A549 (cell line): Measurements from ENCODE around the gene NFYC. TPM values are rescaled to one million over a fixed set of nuclear protein-coding genes. Genes with fewer than 3 reads are reported as not detected.
A peak's percentile ranks its signal among the peaks of the same experiment; 100 is the strongest.

Experiments
- ATAC-seq, 2 experiments: fragments of 200-7000 bp in 1 of 2; fragments of >200 bp in 1 of 2; cut with Nextera tagmentation in 1 of 2; cut with Tn5 transposase in 1 of 2; 3 replicates each; pipeline versions ENCODE4 v1.8.0 to v1.9.1; 2018 to 2020; ENCODE audit warnings: mild to moderate bottlenecking in 1 of 2, moderate library complexity in 1 of 2
- CTCF ChIA-PET: fragments of 300-600 bp; sonication (Branson Sonifier 250); formaldehyde crosslinking; extraction: SDS; loops from one replicate; lab custom pipeline; 2021; ENCODE audit warnings: antibody characterized with exemption, inconsistent platforms; lab: Yijun Ruan, JAX
- POLR2A ChIA-PET: fragments of 350-600 bp; formaldehyde crosslinking; extraction: SDS; loops from one replicate; lab custom pipeline; 2021; ENCODE audit warnings: antibody characterized with exemption, inconsistent platforms; lab: Yijun Ruan, JAX
- DNase-seq, 2 experiments: peaks; one replicate each; pipeline versions ENCODE4 v3.0.0 to v3.0.0-alpha.2; 2011 to 2016; ENCODE audit warnings: low read depth in 1 of 2, low spot score in 1 of 2
- FAIRE-seq: peaks from 2 replicates; lab custom pipeline; 2011; peaks lifted over from hg19 to GRCh38; lab: Jason Lieb, UNC
- H3K27ac ChIP-seq, 2 experiments: fragments of >200 bp; sonication (Bioruptor Twin); formaldehyde crosslinking; 3 replicates each; pipeline ENCODE4 v1.5.1; 2016 to 2017
- H3K4me1 ChIP-seq: fragments of >200 bp; sonication (Bioruptor Twin); formaldehyde crosslinking; 3 replicates; pipeline ENCODE4 v1.6.1; 2016
- H3K4me2 ChIP-seq: fragments of >200 bp; sonication (Bioruptor Twin); formaldehyde crosslinking; 3 replicates; pipeline ENCODE4 v1.6.1; 2016
- H3K4me3 ChIP-seq: fragments of >200 bp; sonication (Bioruptor Twin); formaldehyde crosslinking; 3 replicates; pipeline ENCODE4 v1.5.1; 2016
- H3K9me3 ChIP-seq: fragments of >200 bp; sonication (Bioruptor Twin); formaldehyde crosslinking; 3 replicates; pipeline ENCODE4 v1.6.1; 2016
- BCL3 ChIP-seq: fragments of >200 bp; sonication (Bioruptor Twin); formaldehyde crosslinking; IDR thresholded peaks from 3 replicates; pipeline ENCODE4 v1.6.1; 2016
- CHD4 ChIP-seq: fragments of 200-600 bp; sonication (generic); IDR thresholded peaks from 2 replicates; pipeline ENCODE4 v1.6.1; 2016; ENCODE audit warnings: antibody characterized with exemption, mild to moderate bottlenecking, borderline replicate concordance
- CTCF ChIP-seq: fragments of >200 bp; sonication (Bioruptor Twin); formaldehyde crosslinking; IDR thresholded peaks from 3 replicates; pipeline ENCODE4 v1.5.1; 2016
- ESRRA ChIP-seq: fragments of 150-350 bp; IDR thresholded peaks from 2 replicates; pipeline ENCODE4 v1.6.1; 2014; ENCODE audit warnings: mild to moderate bottlenecking, low read length, borderline replicate concordance
- FOSL2 ChIP-seq, 2 experiments: fragments of 450-650 bp in 1 of 2; fragments of >200 bp in 1 of 2; sonication (Bioruptor Twin) in 1 of 2; formaldehyde crosslinking; IDR thresholded peaks; 2 replicates each; pipeline versions ENCODE4 v1.5.0 to v1.6.1; 2016 to 2020; ENCODE audit warnings: mild to moderate bottlenecking in 1 of 2, moderate library complexity in 1 of 2
- HOXA7 ChIP-seq: fragments of 250-450 bp; sonication (Bioruptor Pico); IDR thresholded peaks from 2 replicates; pipeline ENCODE4 v1.5.0; 2020; ENCODE audit warnings: mild to moderate bottlenecking, moderate library complexity
- JUNB ChIP-seq: fragments of >200 bp; sonication (Bioruptor Twin); formaldehyde crosslinking; IDR thresholded peaks from 2 replicates; pipeline ENCODE4 v1.6.1; 2016
- KDM1A ChIP-seq: fragments of 200-600 bp; sonication (generic); IDR thresholded peaks from 2 replicates; pipeline ENCODE4 v1.6.1; 2016; ENCODE audit warnings: low read depth, mild to moderate bottlenecking
- RAD21 ChIP-seq, 2 experiments: fragments of >200 bp in 1 of 2; sonication (Bioruptor Twin) in 1 of 2; formaldehyde crosslinking in 1 of 2; IDR thresholded peaks in 1 of 2; conservative IDR thresholded peaks in 1 of 2; 2 replicates in 1 of 2; 3 replicates in 1 of 2; pipeline ENCODE4 v1.6.1; 2012 to 2018; ENCODE audit warnings: inconsistent platforms in 1 of 2
- SMC3 ChIP-seq: fragments of >200 bp; sonication (Bioruptor Twin); formaldehyde crosslinking; IDR thresholded peaks from 3 replicates; pipeline ENCODE4 v1.6.1; 2018; ENCODE audit warnings: inconsistent platforms
- USF2 ChIP-seq: fragments of 450-650 bp; IDR thresholded peaks from 2 replicates; pipeline ENCODE4 v1.6.1; 2014; ENCODE audit warnings: antibody characterized with exemption
- ZSCAN20 ChIP-seq: fragments of 250-450 bp; sonication (Bioruptor Pico); IDR thresholded peaks from 2 replicates; pipeline ENCODE4 v1.8.0; 2022; ENCODE audit warnings: mild to moderate bottlenecking, moderate library complexity
- WGBS: methylation state at CpG from one replicate; pipeline ENCODE4 v1.1.6; 2017; ENCODE audit errors: missing lambda C conversion rate; 5-methylcytosine and 5-hydroxymethylcytosine counted together
- polyA plus RNA-seq, 4 experiments: library from polyadenylated mRNA; depleted of rRNA in 3 of 4; stranded (reverse); fragments of >200 nt; fragmentation: RNase III in 1 of 4; extraction: RNeasy Plus Mini Kit Qiagen cat#74134 plus additional on column Dnase treatment in 1 of 4; gene quantifications; 2 replicates in 3 of 4; 3 replicates in 1 of 4; pipeline ENCODE4 v1.2.3, GENCODE V29; 2011 to 2017
- TF ChIP-seq, protein P1 (sequence below): IDR thresholded peaks from 2 replicates; pipeline ENCODE4 v1.6.1; 2012

NFYC gene
- polyA plus RNA-seq, 2 of the 4 experiments (the other 2 are of a cell fraction) = 35.1 to 43.4 TPM

GRCh38 chr1:40774266-40774998, 82.9 kb downstream of the NFYC start:
- Histone ChIP-seq H3K27ac (no peak overlapping the region), H3K9me3 (peaks cover 13% of the 10 kb centered on the region), H3K4me3 (no peak overlapping the region), H3K4me2 (no peak overlapping the region), H3K4me1 (no peaks in the 10 kb centered on the region)
- CTCF ChIA-PET = interaction anchor here (0.7 to 7.5 kb wide), 18 partner anchors 8 to 218 kb away, joined by 3 to 47 read pairs (median 7); no protein-coding TSS in a partner anchor
- 16% methylated on average over 3 of the region's 3 CpGs for WGBS
- DNase-seq (peak; percentile 18 to 48), ATAC-seq (peak; percentile 74 to 87; a peak in 5 of 6 replicates), FAIRE-seq (no peak)
- TF ChIP-seq SMC3 = peak; percentile 56; the same call in 2 of the 3 replicates
- no peak for TF ChIP-seq ESRRA
- TF ChIP-seq ZSCAN20 (CRISPR knock-in tag) = no peak
- peak; percentile 60 for TF ChIP-seq CTCF
- no peak for TF ChIP-seq KDM1A
- TF ChIP-seq RAD21 (conservative IDR thresholded peaks at IDR 0.05 in 1 of 2, IDR thresholded peaks at IDR 0.05 in 1 of 2) = peak; percentile 35 to 39; a peak in 3 of 5 replicates
- no peak for TF ChIP-seq HOXA7 (CRISPR knock-in tag)
- POLR2A ChIA-PET = interaction anchor here (0.6 kb wide), 1 partner anchor 80 kb away, joined by 3 read pairs; no protein-coding TSS in a partner anchor

DNA sequence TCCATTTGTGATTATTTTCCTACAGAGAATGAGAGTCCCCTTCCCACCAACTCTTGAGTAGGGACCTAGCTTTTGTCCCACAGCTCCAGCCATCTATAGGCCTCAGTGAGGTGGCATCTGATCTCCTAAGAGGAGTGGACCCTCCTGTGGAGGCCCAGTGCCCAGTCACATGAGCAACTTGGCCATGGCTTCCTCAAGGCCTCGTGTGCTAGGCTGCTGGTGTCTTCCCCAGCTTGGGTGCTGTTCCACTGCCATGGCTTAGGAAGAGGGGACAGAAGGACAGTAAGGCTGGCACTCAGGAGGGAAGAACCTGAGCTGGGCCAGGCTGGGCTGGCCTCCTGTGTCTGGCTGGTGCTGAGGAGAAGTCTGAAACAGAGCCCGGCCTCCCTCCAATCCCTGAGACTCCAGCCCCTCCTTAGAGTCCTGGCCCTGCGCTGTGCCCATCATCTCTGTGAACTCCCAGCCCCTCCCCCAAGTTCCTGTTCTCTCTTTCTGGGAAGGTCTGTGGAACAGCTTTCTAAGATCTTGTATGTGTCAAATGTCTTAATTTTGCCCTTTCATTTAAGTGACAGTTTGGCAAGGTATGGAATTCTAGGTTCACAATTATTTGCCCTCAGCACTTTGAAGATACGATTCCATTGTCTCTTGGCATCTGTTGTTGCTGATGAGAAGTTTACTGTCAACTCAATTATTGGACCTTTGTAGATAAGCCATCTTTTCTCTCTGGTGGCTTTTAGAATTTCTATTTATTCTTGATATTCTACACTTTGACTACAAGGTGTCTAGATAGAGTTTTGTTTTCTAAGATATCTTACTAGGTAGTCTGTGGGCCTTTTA, 85.0 kb downstream of the NFYC start:
- FAIRE-seq (no peak), DNase-seq (no peak), ATAC-seq (no peak)
- H3K4me3 ChIP-seq = no peak overlapping the region
- peaks cover 13% of the 10 kb centered on the region for H3K9me3 ChIP-seq
- CTCF ChIA-PET = interaction anchor here (0.7 to 7.5 kb wide), 4 partner anchors 15 to 176 kb away, joined by 3 to 47 read pairs (median 25); no protein-coding TSS in a partner anchor
- H3K27ac ChIP-seq = no peak overlapping the region
- no peak overlapping the region for H3K4me2 ChIP-seq
- no peak for TF ChIP-seq HOXA7 (CRISPR knock-in tag)
- no peak for TF ChIP-seq BCL3
- TF ChIP-seq FOSL2 (IDR thresholded peaks at IDR 0.05) = no peak
- no peak for TF ChIP-seq FOSL2 (CRISPR knock-in tag; IDR thresholded peaks at IDR 0.05)
- TF ChIP-seq JUNB = no peak
- no peak for TF ChIP-seq USF2
- TF ChIP-seq, protein P1, sequence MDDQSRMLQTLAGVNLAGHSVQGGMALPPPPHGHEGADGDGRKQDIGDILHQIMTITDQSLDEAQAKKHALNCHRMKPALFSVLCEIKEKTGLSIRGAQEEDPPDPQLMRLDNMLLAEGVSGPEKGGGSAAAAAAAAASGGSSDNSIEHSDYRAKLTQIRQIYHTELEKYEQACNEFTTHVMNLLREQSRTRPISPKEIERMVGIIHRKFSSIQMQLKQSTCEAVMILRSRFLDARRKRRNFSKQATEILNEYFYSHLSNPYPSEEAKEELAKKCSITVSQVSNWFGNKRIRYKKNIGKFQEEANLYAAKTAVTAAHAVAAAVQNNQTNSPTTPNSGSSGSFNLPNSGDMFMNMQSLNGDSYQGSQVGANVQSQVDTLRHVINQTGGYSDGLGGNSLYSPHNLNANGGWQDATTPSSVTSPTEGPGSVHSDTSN = no peak
- TF ChIP-seq ESRRA = no peak
- no peak for TF ChIP-seq CHD4
- no peaks in the 10 kb centered on the region for H3K4me1 ChIP-seq
- 74% methylated on average over 4 of the region's 4 CpGs for WGBS
- POLR2A ChIA-PET = no interaction called here
